Trophoblast cell (in vitro differentiated cells and primary cell): ENCODE data around the gene ELSPBP1.
"Not testable (repeated sequence)": the region's sequence is repeated elsewhere in the genome, so short reads cannot be mapped to it uniquely, and the experiment has no call there.

Source experiments
- DNase-seq, 2 donors: peaks; one replicate each; pipeline ENCODE4 v3.0.0-alpha.2; 2016
- H2AFZ ChIP-seq: 2 replicates; pipeline ENCODE4 v1.6.1; 2013; ENCODE audit warnings: low read length, moderate library complexity, mild to moderate bottlenecking; ENCODE audit not compliant: insufficient read depth, poor library complexity
- H2AK5ac ChIP-seq: 2 replicates; pipeline ENCODE4 v1.6.1; 2013; ENCODE audit warnings: mild to moderate bottlenecking, low read length
- H2BK120ac ChIP-seq: 2 replicates; pipeline ENCODE4 v1.6.1; 2013; ENCODE audit warnings: low read length, mild to moderate bottlenecking, moderate library complexity; ENCODE audit not compliant: insufficient read depth, poor library complexity
- H2BK12ac ChIP-seq: 2 replicates; pipeline ENCODE4 v1.6.1; 2013; ENCODE audit warnings: mild to moderate bottlenecking, low read length, moderate library complexity
- H2BK5ac ChIP-seq: 2 replicates; pipeline ENCODE4 v1.6.1; 2013; ENCODE audit warnings: low read length, low read depth, moderate library complexity, mild to moderate bottlenecking; ENCODE audit not compliant: poor library complexity
- H3K14ac ChIP-seq: 2 replicates; pipeline ENCODE4 v1.6.1; 2013; ENCODE audit warnings: mild to moderate bottlenecking, low read length
- H3K18ac ChIP-seq: 2 replicates; pipeline ENCODE4 v1.6.1; 2013; ENCODE audit warnings: mild to moderate bottlenecking, low read length
- H3K23ac ChIP-seq: 2 replicates; pipeline ENCODE4 v1.6.1; 2013; ENCODE audit warnings: low read length
- H3K27ac ChIP-seq: 2 replicates; pipeline ENCODE4 v1.5.1; 2013; ENCODE audit warnings: low read depth, mild to moderate bottlenecking, inconsistent platforms, low read length, moderate library complexity
- H3K27me3 ChIP-seq: 2 replicates; pipeline ENCODE4 v1.6.1; 2013; ENCODE audit warnings: inconsistent platforms, mild to moderate bottlenecking, low read length, moderate library complexity; ENCODE audit not compliant: insufficient read depth
- H3K36me3 ChIP-seq, 2 experiments: 1 replicate in 1 of 2; 2 replicates in 1 of 2; pipeline ENCODE4 v1.6.1; 2013; ENCODE audit warnings: low read length in 2 of 2, mild to moderate bottlenecking in 2 of 2, moderate library complexity in 1 of 2; ENCODE audit not compliant: insufficient read depth in 2 of 2, control insufficient read depth in 1 of 2
- H3K4ac ChIP-seq: 2 replicates; pipeline ENCODE4 v1.6.1; 2013; ENCODE audit warnings: low read depth, mild to moderate bottlenecking, low read length, moderate library complexity
- H3K4me1 ChIP-seq, 2 experiments: 1 replicate in 1 of 2; 2 replicates in 1 of 2; pipeline ENCODE4 v1.6.1; 2013; ENCODE audit warnings: low read length in 2 of 2, mild to moderate bottlenecking in 2 of 2, moderate library complexity in 1 of 2; ENCODE audit not compliant: insufficient read depth in 2 of 2, control insufficient read depth in 1 of 2
- H3K4me2 ChIP-seq: 2 replicates; pipeline ENCODE4 v1.6.1; 2013; ENCODE audit warnings: inconsistent platforms, mild to moderate bottlenecking, low read length, moderate library complexity
- H3K4me3 ChIP-seq: 2 replicates; pipeline ENCODE4 v1.5.1; 2013; ENCODE audit warnings: mild to moderate bottlenecking, low read depth, low read length, inconsistent platforms
- H3K79me1 ChIP-seq: one replicate; pipeline ENCODE4 v1.6.1; 2013; ENCODE audit warnings: low read length
- H3K79me2 ChIP-seq: 2 replicates; pipeline ENCODE4 v1.6.1; 2013; ENCODE audit warnings: low read length, mild to moderate bottlenecking; ENCODE audit not compliant: control insufficient read depth, insufficient read depth, poor library complexity
- H3K9ac ChIP-seq: 2 replicates; pipeline ENCODE4 v1.6.1; 2013; ENCODE audit warnings: mild to moderate bottlenecking, low read length
- H3K9me3 ChIP-seq: 2 replicates; pipeline ENCODE4 v1.6.1; 2013; ENCODE audit warnings: low read depth, mild to moderate bottlenecking, control low read depth, inconsistent platforms, low read length; ENCODE audit not compliant: insufficient read depth
- H4K12ac ChIP-seq: 2 replicates; pipeline ENCODE4 v1.6.1; 2013; ENCODE audit warnings: low read depth, mild to moderate bottlenecking, low read length, moderate library complexity
- H4K8ac ChIP-seq: 2 replicates; pipeline ENCODE4 v1.6.1; 2013; ENCODE audit warnings: low read depth, mild to moderate bottlenecking, low read length, moderate library complexity
- H4K91ac ChIP-seq: one replicate; pipeline ENCODE4 v1.6.1; 2013; ENCODE audit warnings: low read depth, mild to moderate bottlenecking, low read length, moderate library complexity
- WGBS: extraction: QIAGEN DNeasy Blood & Tissue Kit; methylation state at CpG from one replicate; pipeline ENCODE4 v1.1.7; 2013; ENCODE audit warnings: missing lambda C conversion rate; ENCODE audit not compliant: insufficient read length, insufficient coverage; ENCODE audit errors: extremely low coverage; 5-methylcytosine and 5-hydroxymethylcytosine counted together

The ELSPBP1 gene

DNA sequence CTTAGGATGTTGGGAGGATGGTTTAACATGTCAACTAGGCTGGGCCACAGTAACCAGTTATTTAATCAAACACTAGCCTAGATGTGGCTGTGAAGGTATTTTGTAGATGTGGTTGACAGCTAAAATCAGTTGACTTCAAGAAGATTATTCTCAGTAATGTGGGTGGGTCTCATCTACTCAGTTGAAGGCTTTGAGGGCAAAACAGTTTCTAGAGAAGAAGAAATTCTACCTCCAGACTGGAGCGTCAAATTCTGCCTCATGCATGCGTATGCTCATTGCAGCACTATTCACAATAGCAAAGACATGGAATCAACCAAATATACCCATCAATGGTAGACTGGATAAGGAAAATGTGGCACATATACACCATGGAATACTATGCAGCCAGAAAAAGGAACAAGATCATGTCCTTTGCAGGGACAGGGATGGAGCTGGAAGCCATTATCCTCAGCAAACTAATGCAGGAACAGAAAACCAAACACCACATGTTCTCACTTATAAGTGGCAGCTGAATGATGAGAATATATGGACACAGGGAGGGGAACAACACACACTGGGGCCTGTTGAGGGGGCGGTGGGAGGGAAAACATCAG, 75.8 kb downstream of the ELSPBP1 start:
- H3K79me1 ChIP-seq, H3K23ac ChIP-seq, H2AK5ac ChIP-seq, H3K14ac ChIP-seq, H4K91ac ChIP-seq, H3K4ac ChIP-seq, H4K12ac ChIP-seq, H3K4me2 ChIP-seq, H2BK5ac ChIP-seq, DNase-seq, H3K9ac ChIP-seq, H3K36me3 ChIP-seq, H2AFZ ChIP-seq, H3K79me2 ChIP-seq, H3K9me3 ChIP-seq, H3K27me3 ChIP-seq, H2BK120ac ChIP-seq, H4K8ac ChIP-seq, H3K4me3 ChIP-seq, H2BK12ac ChIP-seq, H3K4me1 ChIP-seq, H3K18ac ChIP-seq, H3K27ac ChIP-seq: not testable (repeated sequence)
- WGBS: no CpG with 5 or more reads among the region's 3 CpGs
